ENCODE measurements around the gene NUBP1. TPM values are rescaled to one million over a fixed set of nuclear protein-coding genes. Genes with fewer than 3 reads are reported as not detected.

The NUBP1 gene
- total and polyA plus RNA-seq, 9 of the 15 experiments (the other 6 are each of a cell fraction or from before 2014, with no cell fraction given), result 17.2 to 55.1 (median 35.6) TPM

DNA sequence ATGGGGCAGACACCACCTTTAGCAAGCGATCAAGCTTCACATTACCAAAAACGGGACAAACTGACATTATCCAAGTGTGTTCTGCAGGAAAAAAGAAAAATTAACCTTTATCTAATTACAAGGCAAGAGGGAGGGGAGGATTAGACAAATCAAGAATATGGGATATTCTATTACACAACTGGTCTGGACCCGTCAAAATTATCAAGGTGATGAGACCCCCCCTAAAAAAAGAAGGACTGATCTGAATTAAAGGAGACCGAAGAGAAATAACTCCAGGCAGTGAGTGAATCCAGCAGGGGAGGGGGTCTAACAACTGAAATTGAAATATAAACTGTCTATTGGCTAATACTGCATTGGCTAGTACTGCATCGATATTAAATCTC lies 424 bp upstream of the NUBP1 start:
- H3K4me1 ChIP-seq (replicated peaks in 1 of 2; ENCODE audit: control insufficient read depth in 2 of 2, insufficient read depth in 2 of 2, low read length in 2 of 2), result peaks cover 30 to 31% of the 10 kb centered on the region in 2 experiments
- H2AFZ ChIP-seq (ENCODE audit: low read depth, low read length), result peak overlapping the region; percentile 98
- BruUV-seq (replicated peaks), result no TSS peak
- H3K4me2 ChIP-seq (ENCODE audit: insufficient read depth, low read length), result peak overlapping the region; percentile 81
- FAIRE-seq (no peak), DNase-seq (ENCODE audit: extremely low read depth in 1 of 4, low spot score in 3 of 4) (no peak), ATAC-seq (no peak)
- peak overlapping the region in 1 of 2 experiments; percentile 95; a peak in 3 of 4 replicates for H3K9ac ChIP-seq (ENCODE audit: insufficient read depth in 1 of 2, low read depth in 2 of 2, low read length in 2 of 2)
- in situ Hi-C loops (cut with MboI), result loop anchor here (5.0 kb wide), 1 partner anchor 491 kb away; no protein-coding TSS in a partner anchor
- ChIA-PET POLR2A (interaction anchor here (1.9 kb wide), 1 partner anchor 10 kb away, joined by 21 read pairs; no protein-coding TSS in a partner anchor), CTCF (ENCODE audit: low intra/inter-chr PET ratio) (no interaction called here)
- WGBS (ENCODE audit: insufficient coverage, low coverage, missing lambda C conversion rate), result 9% methylated on average over 5 of the region's 5 CpGs
- H3K36me3 ChIP-seq (ENCODE audit: control insufficient read depth, insufficient read depth, low read length), result peaks cover 28% of the 10 kb centered on the region; the same call in 2 of the 3 replicates
- no peaks in the 10 kb centered on the region for H4K20me1 ChIP-seq (replicated peaks; ENCODE audit: control insufficient read depth, insufficient read depth, low read length)
- H3K4me3 ChIP-seq, result peak overlapping the region; percentile 66
- intact Hi-C loops (cut with micrococcal nuclease), result no loop called here
- H3K27me3 ChIP-seq (ENCODE audit: control insufficient read depth in 2 of 2, insufficient read depth in 2 of 2, low read length in 2 of 2), result no peaks in the 10 kb centered on the region
- H3K27ac ChIP-seq (ENCODE audit: extremely low read depth, low read depth, low read length), result peak overlapping the region; percentile 99
- no peaks in the 10 kb centered on the region for H3K9me3 ChIP-seq (replicated peaks; ENCODE audit: control insufficient read depth, insufficient read depth, low read depth, low read length)
- H3K9me1 ChIP-seq (ENCODE audit: control insufficient read depth, insufficient read depth, low read length), result no peaks in the 10 kb centered on the region
- H3K79me2 ChIP-seq (ENCODE audit: control insufficient read depth, insufficient read depth, low read length), result peaks cover 9% of the 10 kb centered on the region; the same call in 2 of the 3 replicates
- TF ChIP-seq CEBPG (CRISPR knock-in tag; IDR thresholded peaks at IDR 0.05), result no peak
- peak in 1 of 2 experiments; percentile 39; a peak in 2 of 4 replicates for TF ChIP-seq CEBPG (tag; conservative IDR thresholded peaks at IDR 0.05 in 1 of 2, IDR thresholded peaks at IDR 0.05 in 1 of 2)
- no peak for TF ChIP-seq TCF7L2 (IDR thresholded peaks at IDR 0.05; ENCODE audit: low read depth, low read length)
- TF ChIP-seq, protein P1, sequence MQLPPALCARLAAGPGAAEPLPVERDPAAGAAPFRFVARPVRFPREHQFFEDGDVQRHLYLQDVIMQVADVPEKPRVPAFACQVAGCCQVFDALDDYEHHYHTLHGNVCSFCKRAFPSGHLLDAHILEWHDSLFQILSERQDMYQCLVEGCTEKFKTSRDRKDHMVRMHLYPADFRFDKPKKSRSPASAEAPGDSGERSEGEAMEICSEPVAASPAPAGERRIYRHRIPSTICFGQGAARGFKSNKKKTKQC (CRISPR knock-in tag; IDR thresholded peaks at IDR 0.05), result no peak
- TF ChIP-seq NELFE (IDR thresholded peaks at IDR 0.05; ENCODE audit: insufficient read depth, insufficient read length), result no peak
- TF ChIP-seq, protein P2, sequence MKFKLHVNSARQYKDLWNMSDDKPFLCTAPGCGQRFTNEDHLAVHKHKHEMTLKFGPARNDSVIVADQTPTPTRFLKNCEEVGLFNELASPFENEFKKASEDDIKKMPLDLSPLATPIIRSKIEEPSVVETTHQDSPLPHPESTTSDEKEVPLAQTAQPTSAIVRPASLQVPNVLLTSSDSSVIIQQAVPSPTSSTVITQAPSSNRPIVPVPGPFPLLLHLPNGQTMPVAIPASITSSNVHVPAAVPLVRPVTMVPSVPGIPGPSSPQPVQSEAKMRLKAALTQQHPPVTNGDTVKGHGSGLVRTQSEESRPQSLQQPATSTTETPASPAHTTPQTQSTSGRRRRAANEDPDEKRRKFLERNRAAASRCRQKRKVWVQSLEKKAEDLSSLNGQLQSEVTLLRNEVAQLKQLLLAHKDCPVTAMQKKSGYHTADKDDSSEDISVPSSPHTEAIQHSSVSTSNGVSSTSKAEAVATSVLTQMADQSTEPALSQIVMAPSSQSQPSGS (CRISPR knock-in tag; IDR thresholded peaks at IDR 0.05), result no peak
- peak; percentile 18; the same call in 1 of the 2 replicates for TF ChIP-seq CEBPB (tag; IDR thresholded peaks at IDR 0.05)
- no peak for TF ChIP-seq KAT7 (CRISPR knock-in tag; IDR thresholded peaks at IDR 0.05; ENCODE audit: borderline replicate concordance)
- TF ChIP-seq KDM1A (IDR thresholded peaks at IDR 0.05), result no peak
- TF ChIP-seq TBP (optimal IDR thresholded peaks at IDR 0.05; ENCODE audit: low read depth, low read length), result no peak
- TF ChIP-seq DPF2 (IDR thresholded peaks at IDR 0.05), result 0 out of 2 replicates have a peak, but pooled peaks have one; percentile 8
- no peak for TF ChIP-seq PURB (CRISPR knock-in tag; IDR thresholded peaks at IDR 0.05; ENCODE audit: low read depth)
- TF ChIP-seq, protein P3, sequence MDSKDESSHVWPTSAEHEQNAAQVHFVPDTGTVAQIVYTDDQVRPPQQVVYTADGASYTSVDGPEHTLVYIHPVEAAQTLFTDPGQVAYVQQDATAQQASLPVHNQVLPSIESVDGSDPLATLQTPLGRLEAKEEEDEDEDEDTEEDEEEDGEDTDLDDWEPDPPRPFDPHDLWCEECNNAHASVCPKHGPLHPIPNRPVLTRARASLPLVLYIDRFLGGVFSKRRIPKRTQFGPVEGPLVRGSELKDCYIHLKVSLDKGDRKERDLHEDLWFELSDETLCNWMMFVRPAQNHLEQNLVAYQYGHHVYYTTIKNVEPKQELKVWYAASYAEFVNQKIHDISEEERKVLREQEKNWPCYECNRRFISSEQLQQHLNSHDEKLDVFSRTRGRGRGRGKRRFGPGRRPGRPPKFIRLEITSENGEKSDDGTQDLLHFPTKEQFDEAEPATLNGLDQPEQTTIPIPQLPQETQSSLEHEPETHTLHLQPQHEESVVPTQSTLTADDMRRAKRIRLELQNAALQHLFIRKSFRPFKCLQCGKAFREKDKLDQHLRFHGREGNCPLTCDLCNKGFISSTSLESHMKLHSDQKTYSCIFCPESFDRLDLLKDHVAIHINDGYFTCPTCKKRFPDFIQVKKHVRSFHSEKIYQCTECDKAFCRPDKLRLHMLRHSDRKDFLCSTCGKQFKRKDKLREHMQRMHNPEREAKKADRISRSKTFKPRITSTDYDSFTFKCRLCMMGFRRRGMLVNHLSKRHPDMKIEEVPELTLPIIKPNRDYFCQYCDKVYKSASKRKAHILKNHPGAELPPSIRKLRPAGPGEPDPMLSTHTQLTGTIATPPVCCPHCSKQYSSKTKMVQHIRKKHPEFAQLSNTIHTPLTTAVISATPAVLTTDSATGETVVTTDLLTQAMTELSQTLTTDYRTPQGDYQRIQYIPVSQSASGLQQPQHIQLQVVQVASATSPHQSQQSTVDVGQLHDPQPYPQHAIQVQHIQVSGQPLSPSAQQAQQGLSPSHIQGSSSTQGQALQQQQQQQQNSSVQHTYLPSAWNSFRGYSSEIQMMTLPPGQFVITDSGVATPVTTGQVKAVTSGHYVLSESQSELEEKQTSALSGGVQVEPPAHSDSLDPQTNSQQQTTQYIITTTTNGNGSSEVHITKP (IDR thresholded peaks at IDR 0.05; ENCODE audit: partially characterized antibody), result peak; percentile 67
- no peak for TF ChIP-seq ZNF134 (CRISPR knock-in tag; conservative IDR thresholded peaks at IDR 0.05)
- TF ChIP-seq, protein P4, sequence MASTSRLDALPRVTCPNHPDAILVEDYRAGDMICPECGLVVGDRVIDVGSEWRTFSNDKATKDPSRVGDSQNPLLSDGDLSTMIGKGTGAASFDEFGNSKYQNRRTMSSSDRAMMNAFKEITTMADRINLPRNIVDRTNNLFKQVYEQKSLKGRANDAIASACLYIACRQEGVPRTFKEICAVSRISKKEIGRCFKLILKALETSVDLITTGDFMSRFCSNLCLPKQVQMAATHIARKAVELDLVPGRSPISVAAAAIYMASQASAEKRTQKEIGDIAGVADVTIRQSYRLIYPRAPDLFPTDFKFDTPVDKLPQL (IDR thresholded peaks at IDR 0.05; ENCODE audit: extremely low read depth, insufficient read length), result no peak

All from K562 (cell line).